ENCODE results near the gene RFX8.
"Not testable (repeated sequence)": the region's sequence is repeated elsewhere in the genome, so short reads cannot be mapped to it uniquely, and the experiment has no call there.

Gene RFX8

DNA sequence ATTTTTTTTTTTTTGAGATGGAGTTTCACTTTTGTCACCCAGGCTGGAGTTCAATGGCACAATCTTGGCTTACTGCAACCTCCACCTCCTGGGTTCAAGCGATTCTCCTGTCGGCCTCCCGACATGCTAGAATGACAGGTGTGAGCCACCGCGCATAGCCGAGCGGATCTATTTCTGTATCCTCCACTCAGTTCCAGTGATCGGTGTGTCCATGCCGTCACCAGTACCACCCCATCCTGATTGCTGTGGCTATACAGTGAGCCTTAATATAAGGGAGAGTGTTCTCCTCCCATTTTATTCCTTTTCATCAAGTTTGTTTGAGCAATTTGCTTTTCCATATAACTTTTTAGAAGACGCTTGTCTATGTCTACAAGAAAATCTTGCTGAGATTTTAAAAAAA lies 35.2 kb downstream of the RFX8 start:
- no peak for DNase-seq

GRCh38 chr2:101438555-101438954 lies 36.4 kb downstream of the RFX8 start:
- not testable (repeated sequence) for DNase-seq

- DNase-seq: no peak
Measured at GRCh38 chr2:101435001-101435862, 39.7 kb downstream of the RFX8 start.

DNA sequence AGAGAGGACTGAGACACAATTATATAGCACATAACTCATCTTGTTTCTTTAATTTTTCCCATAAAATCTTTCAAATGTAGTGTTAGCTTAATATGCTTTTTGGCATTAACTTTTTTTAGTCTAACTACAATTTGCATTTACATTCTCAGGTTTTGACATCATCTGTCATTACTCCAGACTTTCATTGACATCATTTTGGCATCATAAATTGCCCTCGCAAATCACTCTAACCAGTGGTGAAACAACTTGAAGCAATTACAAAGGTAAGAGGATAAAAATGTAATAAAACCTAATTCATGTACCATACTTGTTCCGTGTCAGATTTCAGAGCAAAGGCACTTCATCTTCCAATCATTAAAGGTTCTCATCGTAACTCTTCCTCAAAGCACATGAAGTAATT lies 41.4 kb downstream of the RFX8 start:
- no peak for DNase-seq

DNA sequence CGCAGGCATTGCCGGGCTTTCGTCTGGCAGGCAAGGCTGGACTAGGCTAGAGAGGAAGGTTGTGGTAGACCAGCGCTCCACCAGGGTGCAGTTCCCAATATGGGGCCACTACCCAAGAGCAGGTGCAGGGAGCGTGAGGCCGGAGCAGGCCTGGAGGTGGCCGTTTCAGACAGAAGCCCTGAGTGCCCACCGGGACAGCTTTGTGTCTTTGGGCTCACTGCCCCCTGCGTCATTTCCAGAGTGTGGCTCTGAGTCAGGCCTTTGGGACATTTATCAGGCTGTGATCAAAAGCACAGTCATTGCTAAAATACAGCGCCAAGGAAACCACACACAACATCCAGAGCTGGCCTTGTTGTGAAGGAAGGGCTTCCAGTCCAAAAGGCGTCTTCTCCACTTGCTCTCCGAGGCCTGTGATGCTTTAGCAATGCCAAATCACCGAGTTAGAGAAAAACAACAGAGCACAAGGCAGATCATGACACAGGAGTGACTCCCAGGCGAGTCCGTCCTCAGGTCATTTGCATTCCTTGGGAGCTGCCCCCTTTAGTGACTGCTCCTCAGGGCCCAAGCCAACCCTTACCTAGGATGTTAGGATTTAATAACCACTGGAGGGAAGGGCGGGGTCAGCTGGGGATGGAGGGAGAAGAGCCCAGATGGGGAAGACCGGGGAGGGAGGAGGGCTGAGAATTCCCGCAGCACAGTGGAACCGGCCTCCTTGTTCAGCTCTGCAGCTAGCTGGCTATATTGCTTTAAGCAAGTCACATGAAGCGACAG lies 42.3 kb downstream of the RFX8 start:
- no peak for DNase-seq

GRCh38 chr2:101431486-101431885 lies 43.4 kb downstream of the RFX8 start:
- no peak for DNase-seq

DNA sequence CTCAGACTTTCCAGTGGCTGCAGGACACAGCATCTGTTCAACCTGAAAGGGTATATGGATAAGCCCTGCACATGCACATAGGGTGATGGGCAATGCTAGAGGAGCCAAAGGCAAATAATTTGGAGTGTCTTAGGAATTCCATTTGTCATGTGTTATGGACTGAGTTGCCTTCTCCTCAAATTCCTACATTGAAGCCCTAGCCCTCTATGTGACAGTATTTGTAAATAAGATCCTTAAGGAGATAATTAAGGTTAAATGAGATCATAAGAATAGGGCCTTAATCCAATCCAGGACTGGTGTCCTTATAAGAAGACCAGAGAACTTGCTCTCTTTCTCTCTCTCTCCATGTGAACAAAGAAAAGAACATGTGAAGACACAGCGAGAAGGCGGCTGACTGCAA lies 44.8 kb downstream of the RFX8 start:
- no peak for DNase-seq

DNA sequence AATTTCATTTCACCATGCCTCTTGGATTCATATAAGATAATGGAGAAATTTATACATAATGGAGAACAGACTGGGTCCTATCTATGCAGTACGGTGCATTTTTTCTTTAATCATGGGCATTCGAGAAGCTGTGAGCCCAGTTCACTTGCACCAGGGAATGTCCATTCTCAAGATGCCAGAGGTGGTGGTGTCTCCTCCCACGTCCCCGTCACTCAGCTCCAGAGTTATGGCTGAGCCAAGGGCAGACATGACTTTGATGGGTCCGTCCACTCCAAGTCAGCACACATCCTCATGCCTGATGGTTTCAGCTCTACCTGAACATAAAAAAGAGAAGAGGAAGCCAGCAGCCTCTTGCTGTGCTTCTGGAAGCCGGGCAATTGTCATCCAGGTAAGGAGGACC lies 45.5 kb downstream of the RFX8 start:
- no peak for DNase-seq

GRCh38 chr2:101428422-101429176 lies 46.3 kb downstream of the RFX8 start:
- DNase-seq: no peak

- DNase-seq: no peak
Measured at GRCh38 chr2:101427743-101428142, 47.2 kb downstream of the RFX8 start.

- DNase-seq: no peak
Measured at GRCh38 chr2:101427240-101427639, 47.7 kb downstream of the RFX8 start.

GRCh38 chr2:101426822-101427221 lies 48.1 kb downstream of the RFX8 start:
- DNase-seq: no peak

GRCh38 chr2:101420623-101421022 lies 54.3 kb downstream of the RFX8 start:
- DNase-seq: no peak

DNA sequence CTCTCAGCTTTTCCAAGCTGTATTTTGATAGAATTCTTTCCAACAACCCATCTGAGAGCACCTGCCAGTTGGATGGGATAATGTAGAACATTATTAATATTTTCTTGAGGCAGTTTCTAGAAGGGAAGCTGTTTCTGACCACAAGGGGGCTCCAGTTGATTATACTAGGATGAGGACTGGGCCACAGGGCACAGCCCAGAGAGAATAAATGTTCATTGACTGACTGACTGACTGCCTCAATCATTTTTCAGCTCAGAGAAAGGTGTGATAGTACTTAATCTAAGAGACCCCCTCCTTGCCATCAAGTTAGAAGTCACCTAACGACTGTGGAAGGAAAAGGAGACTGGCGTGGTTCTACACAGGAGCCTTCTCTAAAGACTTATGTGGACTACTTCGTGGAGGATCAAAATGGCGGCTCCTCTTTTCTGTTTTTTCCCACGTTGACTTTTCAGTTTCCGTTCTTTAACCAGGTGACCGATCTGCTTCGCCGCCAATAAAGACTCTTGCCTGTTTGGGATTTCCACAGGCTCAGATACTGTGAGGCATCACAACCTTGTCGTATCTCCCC lies 55.7 kb downstream of the RFX8 start:
- DNase-seq: peak; percentile 50 to 53

DNA sequence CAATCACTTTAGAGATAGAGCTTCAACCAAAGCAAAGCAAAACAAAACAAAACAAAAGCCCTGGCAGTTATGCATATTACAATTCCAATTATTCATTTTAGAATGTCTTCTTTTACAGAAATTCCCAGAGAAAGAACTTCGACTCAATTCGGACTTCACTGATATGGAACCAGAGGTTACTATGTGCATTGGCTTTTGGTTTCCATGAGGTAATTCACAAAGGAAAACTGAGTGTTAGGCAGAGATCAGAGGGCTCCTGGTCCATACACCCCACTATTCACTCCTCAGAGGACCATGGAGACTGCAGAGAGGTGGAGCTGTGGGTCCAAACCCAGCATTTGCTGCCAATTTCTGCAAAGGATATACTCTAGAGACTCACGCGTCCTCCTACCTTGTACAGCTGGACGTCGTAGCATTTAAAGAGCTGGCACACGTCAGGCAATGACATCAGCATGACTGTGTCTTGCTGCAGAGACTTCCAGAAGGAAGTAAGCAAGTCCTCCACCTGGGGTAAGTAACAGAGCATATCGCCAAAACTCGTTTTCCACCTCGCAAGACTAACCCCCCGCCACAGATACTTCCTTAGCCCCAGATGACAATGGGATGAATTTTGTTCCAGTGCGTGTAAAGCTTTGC lies 56.3 kb downstream of the RFX8 start:
- DNase-seq: no peak

GRCh38 chr2:101416609-101417008 lies 58.3 kb downstream of the RFX8 start:
- DNase-seq: no peak

GRCh38 chr2:101415884-101416283 lies 59.0 kb downstream of the RFX8 start:
- DNase-seq: no peak

- DNase-seq: no peak
Measured at GRCh38 chr2:101415220-101415619, 59.7 kb downstream of the RFX8 start.

DNA sequence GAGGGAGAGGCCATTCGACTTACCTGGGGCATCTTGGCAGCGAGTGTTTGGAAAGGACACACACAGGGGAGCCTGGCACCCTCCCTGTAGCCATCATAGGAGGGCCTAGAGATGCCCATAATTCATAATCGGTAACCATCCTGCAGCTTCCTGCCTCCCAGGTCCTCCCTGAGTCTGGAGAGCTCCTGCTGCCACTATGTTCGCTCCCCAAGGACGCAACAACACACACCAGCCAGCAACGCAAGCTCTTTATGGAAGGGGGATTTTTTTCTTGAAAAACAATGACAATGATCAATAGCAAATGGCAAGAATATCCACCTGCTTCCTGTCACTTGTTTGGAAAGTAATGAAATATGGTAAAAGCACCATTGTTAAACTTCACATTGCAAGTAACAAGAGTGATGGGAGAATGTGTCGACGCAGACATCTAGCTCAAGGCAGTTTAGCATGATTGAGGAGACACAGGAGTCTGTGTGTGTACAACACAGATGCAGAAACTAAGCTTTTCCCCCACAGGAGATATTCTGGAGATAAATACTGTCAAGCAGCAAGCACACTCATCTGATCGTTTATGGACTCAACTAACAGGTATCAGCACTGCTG lies 62.7 kb downstream of the RFX8 start:
- no peak for DNase-seq

GRCh38 chr2:101410746-101411145 lies 64.2 kb downstream of the RFX8 start:
- no peak for DNase-seq

GRCh38 chr2:101410114-101410513 lies 64.8 kb downstream of the RFX8 start:
- DNase-seq: no peak

DNA sequence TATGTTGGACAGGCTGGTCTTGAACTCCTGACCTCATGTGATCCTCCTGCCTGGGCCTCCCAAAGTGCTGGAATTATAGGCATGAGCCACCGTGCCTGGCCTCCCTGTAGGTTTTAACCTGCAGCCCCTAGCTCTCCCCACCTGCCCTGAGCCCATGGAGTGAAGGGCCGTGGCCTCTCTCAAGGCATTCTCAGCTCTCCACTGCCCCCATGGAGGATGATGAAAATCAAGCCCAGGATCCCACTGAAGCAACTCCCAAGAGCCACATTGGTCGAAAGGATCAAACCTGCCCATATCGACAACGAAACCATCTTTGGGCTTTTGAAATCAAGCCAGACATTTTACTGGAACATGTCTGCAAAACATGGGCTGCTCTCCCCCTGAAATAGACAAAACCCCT lies 65.2 kb downstream of the RFX8 start:
- no peak for DNase-seq

Measured in activated T-cell treated with anti-CD3 and anti-CD28 coated beads, Interleukin-2, amount 50 U/mL, for 48 hours (primary cell).